H9 (cell line): ENCODE data around the gene UTP18. TPM values are rescaled to one million over a fixed set of nuclear protein-coding genes. Genes with fewer than 3 reads are reported as not detected.

ENCODE experiments used
- DNase-seq: peaks from one replicate; pipeline ENCODE4 v3.0.0-alpha.2; 2017
- H2AFZ ChIP-seq: one replicate; pipeline ENCODE4 v1.6.1; 2013; ENCODE audit warnings: mild to moderate bottlenecking, low read length, control low read depth, moderate library complexity
- H2AK5ac ChIP-seq: 2 replicates; pipeline ENCODE4 v1.6.1; 2013; ENCODE audit warnings: low read length, control low read depth, mixed read lengths; ENCODE audit not compliant: insufficient read length
- H2BK120ac ChIP-seq: one replicate; pipeline ENCODE4 v1.6.1; 2013; ENCODE audit warnings: low read depth, mild to moderate bottlenecking, low read length, control low read depth, inconsistent platforms; ENCODE audit not compliant: poor library complexity, severe bottlenecking
- H2BK12ac ChIP-seq: 2 replicates; pipeline ENCODE4 v1.6.1; 2013; ENCODE audit warnings: low read length, control low read depth, mixed read lengths, low read depth; ENCODE audit not compliant: insufficient read length
- H2BK15ac ChIP-seq: 2 replicates; pipeline ENCODE4 v1.6.1; 2013; ENCODE audit warnings: low read depth, low read length, control low read depth
- H2BK20ac ChIP-seq: one replicate; pipeline ENCODE4 v1.6.1; 2013; ENCODE audit warnings: low read depth, mild to moderate bottlenecking, low read length, control low read depth, inconsistent platforms; ENCODE audit not compliant: poor library complexity, severe bottlenecking
- H2BK5ac ChIP-seq: 2 replicates; pipeline ENCODE4 v1.6.1; 2013; ENCODE audit warnings: low read length, control low read depth, mixed read lengths; ENCODE audit not compliant: insufficient read length
- H3K14ac ChIP-seq: 2 replicates; pipeline ENCODE4 v1.6.1; 2013; ENCODE audit warnings: low read length, control low read depth; ENCODE audit not compliant: insufficient read depth
- H3K18ac ChIP-seq: 2 replicates; pipeline ENCODE4 v1.6.1; 2013; ENCODE audit warnings: low read depth, mild to moderate bottlenecking, mixed read lengths, low read length, control low read depth; ENCODE audit not compliant: insufficient read length
- H3K23ac ChIP-seq: 2 replicates; pipeline ENCODE4 v1.6.1; 2013; ENCODE audit warnings: low read length, control low read depth, mixed read lengths, low read depth; ENCODE audit not compliant: insufficient read length
- H3K23me2 ChIP-seq: 2 replicates; pipeline ENCODE4 v1.6.1; 2013; ENCODE audit warnings: low read depth, mild to moderate bottlenecking, mixed read lengths, low read length, control low read depth; ENCODE audit not compliant: insufficient read length, poor library complexity, severe bottlenecking
- H3K27ac ChIP-seq: 2 replicates; pipeline ENCODE4 v1.5.1; 2013; ENCODE audit warnings: low read length, control low read depth, mixed read lengths, low read depth; ENCODE audit not compliant: insufficient read length
- H3K27me3 ChIP-seq: 2 replicates; pipeline ENCODE4 v1.6.1; 2013; ENCODE audit warnings: low read length, control low read depth, inconsistent platforms; ENCODE audit not compliant: insufficient read depth
- H3K4ac ChIP-seq: 2 replicates; pipeline ENCODE4 v1.6.1; 2013; ENCODE audit warnings: low read depth, mild to moderate bottlenecking, control low read depth, inconsistent platforms, low read length, moderate library complexity
- H3K4me1 ChIP-seq: 2 replicates; pipeline ENCODE4 v1.6.1; 2013; ENCODE audit warnings: low read length, control low read depth, inconsistent platforms; ENCODE audit not compliant: insufficient read depth
- H3K4me2 ChIP-seq: 2 replicates; pipeline ENCODE4 v1.6.1; 2013; ENCODE audit warnings: low read length, control low read depth, mixed read lengths; ENCODE audit not compliant: insufficient read length, insufficient read depth
- H3K56ac ChIP-seq: 2 replicates; pipeline ENCODE4 v1.6.1; 2013; ENCODE audit warnings: low read depth, mild to moderate bottlenecking, mixed read lengths, low read length, control low read depth; ENCODE audit not compliant: insufficient read length
- H3K79me1 ChIP-seq: 2 replicates; pipeline ENCODE4 v1.6.1; 2013; ENCODE audit warnings: low read depth, mild to moderate bottlenecking, moderate library complexity, low read length, control low read depth, inconsistent platforms; ENCODE audit not compliant: insufficient read depth, poor library complexity, severe bottlenecking
- H3K79me2 ChIP-seq: 2 replicates; pipeline ENCODE4 v1.6.1; 2013; ENCODE audit warnings: low read length, control low read depth, inconsistent platforms; ENCODE audit not compliant: insufficient read depth
- H3K9ac ChIP-seq: 2 replicates; pipeline ENCODE4 v1.6.1; 2013; ENCODE audit warnings: low read length, control low read depth, mixed read lengths; ENCODE audit not compliant: insufficient read length; ENCODE audit errors: extremely low read depth
- H3K9me3 ChIP-seq: one replicate; pipeline ENCODE4 v1.6.1; 2013; ENCODE audit warnings: low read depth, low read length, inconsistent platforms; ENCODE audit not compliant: control insufficient read depth
- H3T11ph ChIP-seq: one replicate; pipeline ENCODE4 v1.6.1; 2013; ENCODE audit warnings: mild to moderate bottlenecking, low read length, control low read depth, inconsistent platforms
- H4K20me1 ChIP-seq: one replicate; pipeline ENCODE4 v1.6.1; 2013; ENCODE audit not compliant: control insufficient read depth, insufficient read length, insufficient read depth
- H4K5ac ChIP-seq: 2 replicates; pipeline ENCODE4 v1.6.1; 2013; ENCODE audit warnings: low read depth, mild to moderate bottlenecking, mixed read lengths, low read length, control low read depth; ENCODE audit not compliant: insufficient read length
- H4K8ac ChIP-seq: replicated peaks from 2 replicates; pipeline ENCODE4 v1.6.1; 2013; ENCODE audit warnings: low read length, control low read depth, mixed read lengths, low read depth; ENCODE audit not compliant: insufficient read length
- H4K91ac ChIP-seq: 2 replicates; pipeline ENCODE4 v1.6.1; 2013; ENCODE audit warnings: low read depth, mild to moderate bottlenecking, moderate library complexity, mixed read lengths, low read length, control low read depth; ENCODE audit not compliant: insufficient read length
- H3K27ac Mint-ChIP-seq, 3 experiments: 2 replicates in 2 of 3; 3 replicates in 1 of 3; pipeline ENCODE4 v1.8.0; 2020 to 2021; ENCODE audit warnings: mixed read lengths in 3 of 3, mild to moderate bottlenecking in 1 of 3, moderate library complexity in 1 of 3
- H3K27me3 Mint-ChIP-seq: 2 replicates; pipeline ENCODE4 v1.8.0; 2021; ENCODE audit warnings: low read depth, mild to moderate bottlenecking, moderate library complexity, mixed read lengths
- H3K36me3 Mint-ChIP-seq, 3 experiments: 2 replicates in 2 of 3; 3 replicates in 1 of 3; pipeline ENCODE4 v1.8.0; 2020 to 2021; ENCODE audit warnings: low read depth in 3 of 3, mixed read lengths in 3 of 3; ENCODE audit not compliant: insufficient read depth in 1 of 3
- H3K4me1 Mint-ChIP-seq, 2 experiments: 2 replicates each; pipeline ENCODE4 v1.8.0; 2020; ENCODE audit warnings: mixed read lengths in 2 of 2
- H3K4me3 Mint-ChIP-seq, 2 experiments: 2 replicates in 1 of 2; 3 replicates in 1 of 2; pipeline ENCODE4 v1.8.0; 2020 to 2021; ENCODE audit warnings: mild to moderate bottlenecking in 2 of 2, mixed read lengths in 2 of 2, moderate library complexity in 1 of 2
- H3K9me3 Mint-ChIP-seq, 2 experiments: 2 replicates in 1 of 2; 3 replicates in 1 of 2; pipeline ENCODE4 v1.8.0; 2020; ENCODE audit warnings: mild to moderate bottlenecking in 2 of 2, mixed read lengths in 2 of 2, moderate library complexity in 1 of 2
- CTCF ChIP-seq: fragments of 200-600 bp; sonication (generic); conservative IDR thresholded peaks from 3 replicates; pipeline ENCODE4 v1.8.0; 2021; ENCODE audit warnings: antibody characterized with exemption, mild to moderate bottlenecking
- WGBS: extraction: QIAGEN DNeasy Blood & Tissue Kit; methylation state at CpG from one replicate; pipeline ENCODE4 v1.1.7; 2013; ENCODE audit warnings: missing lambda C conversion rate, low lambda C conversion rate, mixed read lengths; ENCODE audit not compliant: insufficient read length; ENCODE audit errors: extremely low coverage; 5-methylcytosine and 5-hydroxymethylcytosine counted together
- total RNA-seq: library from RNA; stranded (reverse); gene quantifications from 2 replicates; pipeline ENCODE4 v1.2.1, GENCODE V29; 2021

Gene UTP18
- total RNA-seq, 1 experiment from 2014 or later: 79.5 TPM

DNA sequence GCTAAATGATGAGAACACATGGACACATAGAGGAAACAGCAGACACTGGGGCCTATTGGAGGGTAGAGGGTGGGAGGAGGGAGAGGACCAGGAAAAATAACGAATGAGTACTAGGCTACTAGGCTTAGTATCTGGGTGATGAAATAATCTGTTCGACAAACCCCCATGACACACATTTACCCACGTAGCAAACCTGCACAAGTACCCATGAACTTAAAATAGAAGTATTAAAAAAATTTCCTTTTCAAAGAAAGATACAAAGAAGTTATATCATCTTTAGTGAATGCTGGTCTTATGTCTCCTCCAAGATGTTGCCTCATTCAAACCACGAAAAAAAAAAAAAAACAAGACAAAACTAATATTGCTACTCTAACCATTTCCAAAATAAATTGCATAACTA is 32.2 kb upstream of the UTP18 start:
- Mint-ChIP-seq H3K36me3 (peaks cover 2 to 23% (median 17%) of the 10 kb centered on the region in 3 experiments; a peak in 6 of 7 replicates), H3K4me1 (peaks cover under 1 to 5% of the 10 kb centered on the region in 2 experiments; a peak in 1 of 4 replicates), H3K4me3 (no peak overlapping the region), H3K27me3 (no peaks in the 10 kb centered on the region), H3K9me3 (no peaks in the 10 kb centered on the region), H3K27ac (no peak overlapping the region)
- Histone ChIP-seq H2AFZ (no peak overlapping the region), H2BK5ac (no peak overlapping the region), H4K8ac (no peak overlapping the region), H4K5ac (no peak overlapping the region), H2AK5ac (no peak overlapping the region), H2BK120ac (no peak overlapping the region), H3K9me3 (no peaks in the 10 kb centered on the region), H3K4me2 (no peak overlapping the region), H2BK20ac (no peak overlapping the region), H2BK15ac (no peak overlapping the region), H3K79me1 (peaks cover 13% of the 10 kb centered on the region), H4K20me1 (no peaks in the 10 kb centered on the region), H3K4me1 (no peaks in the 10 kb centered on the region), H3T11ph (no peak overlapping the region), H3K9ac (no peak overlapping the region), H3K23ac (no peak overlapping the region), H3K27ac (no peak overlapping the region), H3K56ac (no peak overlapping the region), H4K91ac (no peak overlapping the region), H3K14ac (no peak overlapping the region), H3K23me2 (no peaks in the 10 kb centered on the region), H3K27me3 (no peaks in the 10 kb centered on the region; the same call in 1 of the 2 replicates), H2BK12ac (no peak overlapping the region), H3K79me2 (peaks cover 10% of the 10 kb centered on the region; the same call in 1 of the 2 replicates), H3K4ac (no peak overlapping the region), H3K18ac (no peak overlapping the region)
- TF ChIP-seq CTCF: no peak
- no CpG with 5 or more reads among the region's 4 CpGs for WGBS
- no peak for DNase-seq
